HepG2 (cell line): Measurements from ENCODE around the gene RNFT1. TPM values are rescaled to one million over a fixed set of nuclear protein-coding genes. Genes with fewer than 3 reads are reported as not detected.

Source experiments
- ATAC-seq: fragments of 200-7000 bp; cut with Tn5 transposase; 3 replicates; pipeline ENCODE4 v1.9.1; 2020; ENCODE audit warnings: mild to moderate bottlenecking, moderate library complexity
- BruUV-seq: library from RNA; stranded (reverse); fragments of 400-500 nt; replicated peaks from 2 replicates; lab custom pipeline; 2021; lab: Mats Ljungman, UMichigan
- CTCF ChIA-PET: fragments of 300-600 bp; formaldehyde crosslinking; extraction: SDS; loops from one replicate; lab custom pipeline; 2021; ENCODE audit warnings: low total read pairs, inconsistent platforms, low intra/inter-chr PET ratio; lab: Yijun Ruan, JAX
- POLR2A ChIA-PET: fragments of 350-600 bp; sonication (Branson Sonifier 250); formaldehyde crosslinking; loops from one replicate; lab custom pipeline; 2020; ENCODE audit warnings: antibody characterized with exemption, inconsistent platforms; lab: Yijun Ruan, JAX
- DNase-seq: peaks from one replicate; pipeline ENCODE4 v3.0.0-alpha.2; 2015; ENCODE audit warnings: low spot score
- FAIRE-seq: peaks from 3 replicates; lab custom pipeline; 2011; peaks lifted over from hg19 to GRCh38; lab: Jason Lieb, UNC
- H2AFZ ChIP-seq: one replicate; pipeline ENCODE4 v1.6.1; 2011; ENCODE audit warnings: low read length, inconsistent platforms
- H3K27ac ChIP-seq: fragments of 300-600 bp; 3 replicates; pipeline ENCODE4 v1.8.0; 2011; ENCODE audit warnings: mixed run types, mild to moderate bottlenecking, mixed read lengths, low read length, inconsistent platforms; ENCODE audit not compliant: insufficient read depth; ENCODE audit errors: extremely low read length
- H3K27me3 ChIP-seq, 2 experiments: fragments of 200-600 bp in 1 of 2; 2 replicates in 1 of 2; 3 replicates in 1 of 2; pipeline versions ENCODE4 v1.6.0 to v1.8.0; 2011; ENCODE audit warnings: low read length in 2 of 2, mild to moderate bottlenecking in 2 of 2, moderate library complexity in 2 of 2, inconsistent platforms in 1 of 2; ENCODE audit not compliant: insufficient read depth in 2 of 2, control insufficient read depth in 1 of 2
- H3K36me3 ChIP-seq, 2 experiments: fragments of 200-600 bp in 1 of 2; replicated peaks in 1 of 2; 2 replicates in 1 of 2; 3 replicates in 1 of 2; pipeline versions ENCODE4 v1.5.1 to v1.8.0; 2011; ENCODE audit warnings: low read length in 2 of 2, inconsistent platforms in 1 of 2; ENCODE audit not compliant: insufficient read depth in 2 of 2, control insufficient read depth in 1 of 2
- H3K4me1 ChIP-seq: 2 replicates; pipeline ENCODE4 v1.5.1; 2012; ENCODE audit warnings: low read length, inconsistent platforms; ENCODE audit not compliant: insufficient read depth
- H3K4me2 ChIP-seq: 2 replicates; pipeline ENCODE4 v1.6.0; 2011; ENCODE audit warnings: low read depth, low read length, inconsistent platforms
- H3K4me3 ChIP-seq, 3 experiments: fragments of 200-600 bp in 1 of 3; sonication (generic), shearing (Covaris generic) in 1 of 3; replicated peaks in 1 of 3; 2 replicates each; pipeline ENCODE4 v1.5.1; 2011 to 2016; ENCODE audit warnings: low read length in 3 of 3, inconsistent platforms in 2 of 3, low read depth in 2 of 3, mild to moderate bottlenecking in 2 of 3, control low read depth in 1 of 3, mixed read lengths in 1 of 3; ENCODE audit not compliant: insufficient read depth in 1 of 3
- H3K79me2 ChIP-seq: one replicate; pipeline ENCODE4 v1.6.1; 2011; ENCODE audit warnings: low read length, inconsistent platforms; ENCODE audit not compliant: insufficient read depth
- H3K9ac ChIP-seq: 2 replicates; pipeline ENCODE4 v1.6.0; 2011; ENCODE audit warnings: mild to moderate bottlenecking, low read depth, low read length, inconsistent platforms; ENCODE audit not compliant: insufficient read depth
- H3K9me3 ChIP-seq: 2 replicates; pipeline ENCODE4 v1.5.1; 2012; ENCODE audit warnings: mild to moderate bottlenecking, low read length
- H4K20me1 ChIP-seq: 2 replicates; pipeline ENCODE4 v1.6.0; 2011; ENCODE audit warnings: inconsistent platforms, mild to moderate bottlenecking, low read length, moderate library complexity; ENCODE audit not compliant: insufficient read depth
- ESRRA ChIP-seq: sonication (generic); formaldehyde crosslinking; IDR thresholded peaks from 2 replicates; pipeline ENCODE4 v1.5.1; 2020; ENCODE audit warnings: mild to moderate bottlenecking, low read depth, missing genetic modification reagents
- GATAD1 ChIP-seq: IDR thresholded peaks from 2 replicates; pipeline ENCODE4 v1.6.1; 2016; ENCODE audit warnings: missing genetic modification reagents, missing compliant biosample characterization
- KAT2B ChIP-seq: fragments of 150-350 bp; IDR thresholded peaks from 2 replicates; pipeline ENCODE4 v1.6.1; 2014; ENCODE audit warnings: low read depth, low read length, borderline replicate concordance
- NR3C1 ChIP-seq: sonication (generic); formaldehyde crosslinking; IDR thresholded peaks from 2 replicates; pipeline ENCODE4 v1.4.0; 2020; ENCODE audit warnings: missing genetic modification reagents
- SAP130 ChIP-seq: IDR thresholded peaks from 2 replicates; pipeline ENCODE4 v1.6.1; 2016; ENCODE audit warnings: low read depth
- SNAI1 ChIP-seq: sonication (generic); formaldehyde crosslinking; IDR thresholded peaks from 2 replicates; pipeline ENCODE4 v1.5.0; 2020; ENCODE audit warnings: mild to moderate bottlenecking, missing genetic modification reagents, borderline replicate concordance
- ZBTB4 ChIP-seq: sonication (generic); formaldehyde crosslinking; IDR thresholded peaks from 2 replicates; pipeline ENCODE4 v1.4.0; 2020; ENCODE audit warnings: missing genetic modification reagents, mild to moderate bottlenecking, borderline replicate concordance
- ZKSCAN8 ChIP-seq: IDR thresholded peaks from 2 replicates; pipeline ENCODE4 v1.6.1; 2016; ENCODE audit warnings: borderline replicate concordance, missing genetic modification reagents, missing compliant biosample characterization
- ZNF180 ChIP-seq: sonication (generic); formaldehyde crosslinking; IDR thresholded peaks from 2 replicates; pipeline ENCODE4 v1.4.0; 2020; ENCODE audit warnings: low read depth, missing genetic modification reagents, borderline replicate concordance
- ZNF329 ChIP-seq: sonication (generic); formaldehyde crosslinking; IDR thresholded peaks from 2 replicates; pipeline ENCODE4 v1.9.0; 2021; ENCODE audit warnings: low read depth, mild to moderate bottlenecking, missing genetic modification reagents
- ZNF512 ChIP-seq: sonication (generic); formaldehyde crosslinking; IDR thresholded peaks from 2 replicates; pipeline ENCODE4 v1.4.0; 2020; ENCODE audit warnings: mild to moderate bottlenecking, missing genetic modification reagents
- ZNF780A ChIP-seq: sonication (generic); formaldehyde crosslinking; IDR thresholded peaks from 2 replicates; pipeline ENCODE4 v1.8.0; 2022; ENCODE audit warnings: mild to moderate bottlenecking, missing genetic modification reagents, moderate library complexity
- ZSCAN20 ChIP-seq: sonication (generic); formaldehyde crosslinking; IDR thresholded peaks from 2 replicates; pipeline ENCODE4 v1.4.0; 2020; ENCODE audit warnings: missing genetic modification reagents, mild to moderate bottlenecking, borderline replicate concordance
- WGBS: methylation state at CpG from one replicate; pipeline ENCODE4 v1.1.6; 2017; ENCODE audit warnings: low lambda C conversion rate; 5-methylcytosine and 5-hydroxymethylcytosine counted together
- in situ Hi-C: cut with HindIII; loops from 2 replicates; pipeline ENCODE4 v1.10.0; 2017; ENCODE audit warnings: low pct_unique_long_range_greater_than_20kb; ENCODE audit not compliant: extremely low pct_ligation_motif_present
- intact Hi-C: fragments of 100-400 bp; cut with micrococcal nuclease; formaldehyde crosslinking; loops from one replicate; pipeline ENCODE4 v1.10.0; 2022; ENCODE audit not compliant: unreplicated experiment
- polyA plus RNA-seq, 8 experiments: library from polyadenylated mRNA; depleted of rRNA in 3 of 8; stranded (reverse) in 7 of 8; unstranded in 1 of 8; fragments of >200 nt; fragmentation: Illumina TruSeq in 4 of 8; extraction: Trizol in 4 of 8; gene quantifications; 2 replicates each; pipeline versions ENCODE4 v1.2.1 to v1.2.3, GENCODE V29; 2011 to 2016; ENCODE audit warnings: low read depth in 4 of 8, missing spikeins in 1 of 8, mixed read lengths in 1 of 8; ENCODE audit not compliant: insufficient read depth in 1 of 8
- total RNA-seq, 5 experiments: library from RNA; depleted of rRNA; stranded (reverse); fragments of >200 nt; fragmentation: Illumina TruSeq; extraction: Trizol; gene quantifications; 2 replicates each; pipeline ENCODE4 v1.2.3, GENCODE V29; 2016; ENCODE audit warnings: low read depth in 1 of 5

RNFT1 gene
- total and polyA plus RNA-seq, 2 of the 13 experiments (the other 11 are each of a cell fraction or from before 2014, with no cell fraction given), result 19.1 to 22.1 TPM

DNA sequence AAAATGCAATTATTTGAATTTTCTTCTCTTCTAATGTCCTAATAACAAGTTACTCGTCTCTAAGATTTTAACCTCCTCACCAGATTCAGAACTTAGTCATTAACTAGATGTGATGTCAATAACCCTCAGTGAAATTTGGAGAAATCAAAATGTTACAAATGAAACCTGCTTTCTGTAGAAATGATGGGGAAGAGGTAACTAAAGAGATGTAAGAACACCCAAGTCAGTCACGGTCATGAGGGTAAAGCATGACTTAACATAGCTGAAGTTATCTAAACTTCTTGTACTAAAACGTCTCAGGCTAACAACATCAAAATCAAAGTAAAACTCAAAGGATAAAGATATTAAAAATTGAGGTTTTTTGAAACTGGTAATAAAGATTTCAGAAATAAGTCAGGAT is 9.7 kb downstream of the RNFT1 start:
- no peaks in the 10 kb centered on the region for H3K4me1 ChIP-seq
- DNase-seq (no peak), FAIRE-seq (no peak), ATAC-seq (no peak)
- no TSS peak for BruUV-seq
- no peak overlapping the region for H3K4me3 ChIP-seq
- in situ Hi-C loops, result no loop called here
- H4K20me1 ChIP-seq, result no peaks in the 10 kb centered on the region
- no peak overlapping the region for H3K27ac ChIP-seq
- WGBS, result 80% methylated on average over 3 of the region's 3 CpGs
- H3K9ac ChIP-seq, result no peak overlapping the region
- peaks cover 4 to 8% of the 10 kb centered on the region in 2 experiments; a peak in 3 of 5 replicates for H3K36me3 ChIP-seq
- H3K4me2 ChIP-seq, result no peak overlapping the region
- H3K79me2 ChIP-seq, result no peaks in the 10 kb centered on the region
- H3K27me3 ChIP-seq, result no peaks in the 10 kb centered on the region
- intact Hi-C loops, result no loop called here
- ChIA-PET POLR2A (no interaction called here), CTCF (no interaction called here)
- no peaks in the 10 kb centered on the region for H3K9me3 ChIP-seq
- TF ChIP-seq NR3C1 (no peak), SAP130 (no peak), SNAI1 (no peak), ZNF512 (CRISPR knock-in tag) (no peak), ZNF780A (CRISPR knock-in tag) (no peak)
- TF ChIP-seq, all 625 proteins: peak for 0
- H2AFZ ChIP-seq, result no peak overlapping the region

- Histone ChIP-seq H3K4me3 (no peak overlapping the region), H3K36me3 (peaks cover 10 to 20% of the 10 kb centered on the region in 2 experiments; a peak in 4 of 5 replicates), H3K27ac (no peak overlapping the region), H3K27me3 (no peaks in the 10 kb centered on the region), H3K4me1 (no peaks in the 10 kb centered on the region), H3K79me2 (no peaks in the 10 kb centered on the region), H4K20me1 (no peaks in the 10 kb centered on the region), H3K4me2 (no peak overlapping the region), H3K9me3 (no peaks in the 10 kb centered on the region), H3K9ac (no peak overlapping the region), H2AFZ (no peak overlapping the region)
- CTCF ChIA-PET, result no interaction called here
- 96% methylated on average over 3 of the region's 3 CpGs for WGBS
- ATAC-seq (no peak), DNase-seq (no peak), FAIRE-seq (no peak)
- in situ Hi-C loops (no loop called here), intact Hi-C loops (no loop called here)
- BruUV-seq, result no TSS peak
- POLR2A ChIA-PET, result interaction anchor here (2.0 kb wide), 1 partner anchor 15 kb away, joined by 7 read pairs; the partner anchor contains the start of gene RNFT1
- TF ChIP-seq ZBTB4 (CRISPR knock-in tag) (no peak), ZKSCAN8 (no peak), ZNF180 (CRISPR knock-in tag) (no peak), ESRRA (CRISPR knock-in tag) (no peak), ZNF329 (CRISPR knock-in tag) (no peak), KAT2B (no peak), GATAD1 (CRISPR knock-in tag) (no peak), ZSCAN20 (CRISPR knock-in tag) (no peak)
Observed at GRCh38 chr17:59950049-59950448, 14.5 kb downstream of the RNFT1 start.
